ENCODE measurements around the gene SPRR5.

DNA sequence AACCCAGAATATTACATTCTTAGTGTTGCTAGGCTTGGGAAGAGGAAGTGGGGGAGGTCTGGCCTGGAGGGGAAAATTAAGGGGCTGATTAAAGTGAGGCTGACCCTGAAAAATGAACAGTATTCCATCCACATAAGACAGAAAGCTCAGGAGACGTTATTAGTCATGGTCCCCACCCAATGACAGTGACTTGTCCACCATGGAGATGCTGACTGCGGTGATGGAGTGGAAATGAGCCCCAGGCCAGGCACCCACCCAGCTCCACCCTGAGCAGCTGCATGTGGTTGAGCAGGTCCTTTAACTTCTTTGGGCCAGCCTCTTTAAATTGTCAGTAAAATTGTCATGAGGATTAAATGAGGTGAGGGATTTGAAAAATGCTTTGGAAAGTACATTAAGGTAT, 22.0 kb downstream of the SPRR5 start:
- TF ChIP-seq, protein P1, sequence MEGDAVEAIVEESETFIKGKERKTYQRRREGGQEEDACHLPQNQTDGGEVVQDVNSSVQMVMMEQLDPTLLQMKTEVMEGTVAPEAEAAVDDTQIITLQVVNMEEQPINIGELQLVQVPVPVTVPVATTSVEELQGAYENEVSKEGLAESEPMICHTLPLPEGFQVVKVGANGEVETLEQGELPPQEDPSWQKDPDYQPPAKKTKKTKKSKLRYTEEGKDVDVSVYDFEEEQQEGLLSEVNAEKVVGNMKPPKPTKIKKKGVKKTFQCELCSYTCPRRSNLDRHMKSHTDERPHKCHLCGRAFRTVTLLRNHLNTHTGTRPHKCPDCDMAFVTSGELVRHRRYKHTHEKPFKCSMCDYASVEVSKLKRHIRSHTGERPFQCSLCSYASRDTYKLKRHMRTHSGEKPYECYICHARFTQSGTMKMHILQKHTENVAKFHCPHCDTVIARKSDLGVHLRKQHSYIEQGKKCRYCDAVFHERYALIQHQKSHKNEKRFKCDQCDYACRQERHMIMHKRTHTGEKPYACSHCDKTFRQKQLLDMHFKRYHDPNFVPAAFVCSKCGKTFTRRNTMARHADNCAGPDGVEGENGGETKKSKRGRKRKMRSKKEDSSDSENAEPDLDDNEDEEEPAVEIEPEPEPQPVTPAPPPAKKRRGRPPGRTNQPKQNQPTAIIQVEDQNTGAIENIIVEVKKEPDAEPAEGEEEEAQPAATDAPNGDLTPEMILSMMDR (IDR thresholded peaks at IDR 0.05): no peak
- TF ChIP-seq POLR2A (IDR thresholded peaks at IDR 0.05): no peak

Data from uterus (tissue), 2 donors.